Liver (tissue), 9 donors: ENCODE results near the gene TNK2. TPM values are rescaled to one million over a fixed set of nuclear protein-coding genes. Genes with fewer than 3 reads are reported as not detected.

Source experiments
- DNase-seq: peaks from one replicate; pipeline ENCODE4 v3.0.0-alpha.2; 2017; ENCODE audit warnings: low spot score
- H3K27ac ChIP-seq, 2 donors: one replicate each; pipeline ENCODE4 v1.7.0; 2013; ENCODE audit warnings: inconsistent platforms in 2 of 2, low read length in 2 of 2, control low read depth in 1 of 2, low read depth in 1 of 2, mild to moderate bottlenecking in 1 of 2
- H3K27me3 ChIP-seq, 4 donors: one replicate each; pipeline versions ENCODE4 v1.6.1 to v1.7.0; 2013; ENCODE audit warnings: low read length in 3 of 4, inconsistent platforms in 1 of 4, mild to moderate bottlenecking in 1 of 4, moderate library complexity in 1 of 4; ENCODE audit not compliant: control insufficient read depth in 4 of 4, insufficient read depth in 4 of 4
- H3K36me3 ChIP-seq, 4 donors: one replicate each; pipeline versions ENCODE4 v1.6.1 to v1.7.0; 2013; ENCODE audit warnings: low read length in 3 of 4, mild to moderate bottlenecking in 3 of 4, low read depth in 1 of 4, moderate library complexity in 1 of 4; ENCODE audit not compliant: control insufficient read depth in 4 of 4, insufficient read depth in 3 of 4
- H3K4me1 ChIP-seq, 4 donors: one replicate each; pipeline versions ENCODE4 v1.6.1 to v1.7.0; 2013; ENCODE audit warnings: low read length in 3 of 4, mild to moderate bottlenecking in 3 of 4, moderate library complexity in 1 of 4; ENCODE audit not compliant: control insufficient read depth in 4 of 4, insufficient read depth in 4 of 4
- H3K4me3 ChIP-seq, 3 donors: one replicate each; pipeline versions ENCODE4 v1.6.1 to v1.7.0; 2013; ENCODE audit warnings: low read length in 3 of 3, control low read depth in 1 of 3, low read depth in 1 of 3, mild to moderate bottlenecking in 1 of 3
- H3K9ac ChIP-seq, 2 donors: one replicate each; pipeline ENCODE4 v1.7.0; 2013; ENCODE audit warnings: low read length in 2 of 2, mild to moderate bottlenecking in 2 of 2, moderate library complexity in 2 of 2, control low read depth in 1 of 2, low read depth in 1 of 2
- H3K9me3 ChIP-seq, 4 donors: one replicate each; pipeline versions ENCODE4 v1.6.1 to v1.7.0; 2013; ENCODE audit warnings: low read length in 3 of 4; ENCODE audit not compliant: control insufficient read depth in 4 of 4
- ATF3 ChIP-seq: IDR thresholded peaks from 2 replicates; pipeline ENCODE4 v1.6.1; 2016; ENCODE audit warnings: antibody characterized with exemption
- CTCF ChIP-seq: fragments of 150-350 bp; IDR thresholded peaks from 2 replicates; pipeline ENCODE4 v1.5.1; 2017; ENCODE audit warnings: improper control_type of control experiment, low read depth, low read length; ENCODE audit not compliant: missing input control
- FOXA1 ChIP-seq: IDR thresholded peaks from 2 replicates; pipeline ENCODE4 v1.6.1; 2016; ENCODE audit warnings: antibody characterized with exemption
- FOXA2 ChIP-seq: IDR thresholded peaks from 2 replicates; pipeline ENCODE4 v1.6.1; 2016; ENCODE audit warnings: antibody characterized with exemption
- GABPA ChIP-seq, 2 donors: IDR thresholded peaks in 1 of 2; conservative IDR thresholded peaks in 1 of 2; 2 replicates each; pipeline ENCODE4 v1.6.1; 2016; ENCODE audit warnings: antibody characterized with exemption in 2 of 2, mild to moderate bottlenecking in 1 of 2, moderate library complexity in 1 of 2
- HNF4A ChIP-seq, 2 donors: conservative IDR thresholded peaks; 2 replicates each; pipeline ENCODE4 v1.6.1; 2016; ENCODE audit warnings: antibody characterized with exemption in 2 of 2, mild to moderate bottlenecking in 2 of 2
- HNF4G ChIP-seq: IDR thresholded peaks from 2 replicates; pipeline ENCODE4 v1.6.1; 2016; ENCODE audit warnings: antibody characterized with exemption
- JUND ChIP-seq, 2 donors: IDR thresholded peaks; 2 replicates each; pipeline ENCODE4 v1.6.1; 2016; ENCODE audit warnings: antibody characterized with exemption in 2 of 2
- MAX ChIP-seq: IDR thresholded peaks from 2 replicates; pipeline ENCODE4 v1.6.1; 2016; ENCODE audit warnings: antibody characterized with exemption
- NR2F2 ChIP-seq: IDR thresholded peaks from 2 replicates; pipeline ENCODE4 v1.6.1; 2016; ENCODE audit warnings: antibody characterized with exemption
- REST ChIP-seq: IDR thresholded peaks from 2 replicates; pipeline ENCODE4 v1.6.1; 2016; ENCODE audit warnings: antibody characterized with exemption, mild to moderate bottlenecking
- RXRA ChIP-seq, 2 donors: IDR thresholded peaks; 2 replicates each; pipeline ENCODE4 v1.6.1; 2017 to 2018; ENCODE audit warnings: antibody characterized with exemption in 2 of 2, mild to moderate bottlenecking in 1 of 2
- SP1 ChIP-seq: IDR thresholded peaks from 2 replicates; pipeline ENCODE4 v1.6.1; 2018; ENCODE audit warnings: antibody characterized with exemption, mild to moderate bottlenecking
- TAF1 ChIP-seq: conservative IDR thresholded peaks from 2 replicates; pipeline ENCODE4 v1.6.1; 2016; ENCODE audit warnings: antibody characterized with exemption, mild to moderate bottlenecking
- YY1 ChIP-seq: IDR thresholded peaks from 2 replicates; pipeline ENCODE4 v1.6.1; 2016; ENCODE audit warnings: antibody characterized with exemption, mild to moderate bottlenecking
- WGBS: extraction: QIAGEN DNeasy Blood & Tissue Kit; methylation state at CpG from one replicate; pipeline ENCODE4 v1.1.7; 2013; 5-methylcytosine and 5-hydroxymethylcytosine counted together
- polyA plus RNA-seq, 2 donors: library from polyadenylated mRNA; stranded (reverse) in 1 of 2; unstranded in 1 of 2; fragments of 200-250 nt in 1 of 2; fragments of >200 nt in 1 of 2; fragmentation: Nextera tagmentation in 1 of 2; extraction: Ambion mirVana in 1 of 2; gene quantifications; one replicate each; pipeline versions ENCODE4 v1.2.1 to v1.2.3, GENCODE V29; 2013 to 2015
- total RNA-seq, 2 donors: library from RNA; depleted of rRNA; stranded (reverse); fragments of >200 nt; gene quantifications; one replicate each; pipeline ENCODE4 v1.2.3, GENCODE V29; 2014
- donor health status: healthy.
- donor health status: healthy.
- donor health status: healthy.
- donor health status: healthy.
- donor health status: healthy.

TNK2 gene
- total and polyA plus RNA-seq, 4 donors: 4.0 to 12.2 (median 8.8) TPM

GRCh38 chr3:195900436-195901355 is 7.7 kb downstream of the TNK2 start:
- H3K27me3 ChIP-seq: no peaks in the 10 kb centered on the region
- H3K4me1 ChIP-seq: peaks cover 2 to 15% (median 11%) of the 10 kb centered on the region in 4 donors
- H3K36me3 ChIP-seq: no peaks in the 10 kb centered on the region
- TF ChIP-seq NR2F2 (no peak), CTCF (no peak), FOXA2 (no peak), TAF1 (no peak), YY1 (no peak), JUND (IDR thresholded peaks at IDR 0.05) (no peak), ATF3 (no peak), HNF4A (conservative IDR thresholded peaks at IDR 0.05) (no peak), GABPA (IDR thresholded peaks at IDR 0.05 in 1 of 2, conservative IDR thresholded peaks at IDR 0.05 in 1 of 2) (no peak), RXRA (IDR thresholded peaks at IDR 0.05) (no peak), FOXA1 (no peak), HNF4G (no peak), SP1 (no peak)
- DNase-seq: no peak
- no peak overlapping the region for H3K27ac ChIP-seq
- no peaks in the 10 kb centered on the region for H3K9me3 ChIP-seq
- WGBS: 84% methylated on average over 23 of the region's 23 CpGs
- H3K9ac ChIP-seq: no peak overlapping the region
- no peak overlapping the region for H3K4me3 ChIP-seq

- Histone ChIP-seq H3K4me3 (no peak overlapping the region), H3K9ac (no peak overlapping the region), H3K9me3 (no peaks in the 10 kb centered on the region), H3K27ac (no peak overlapping the region), H3K4me1 (peaks cover 10 to 16% (median 15%) of the 10 kb centered on the region in 4 donors), H3K36me3 (no peaks in the 10 kb centered on the region), H3K27me3 (no peaks in the 10 kb centered on the region)
- DNase-seq: no peak
- 94% methylated on average over 15 of the region's 15 CpGs for WGBS
- no peak for TF ChIP-seq RXRA (IDR thresholded peaks at IDR 0.05)
These were observed 8.5 kb downstream of the TNK2 start for GRCh38 chr3:195899701-195900435.

GRCh38 chr3:195897853-195898415 is 10.4 kb downstream of the TNK2 start:
- Histone ChIP-seq H3K27me3 (no peaks in the 10 kb centered on the region), H3K9ac (no peak overlapping the region), H3K4me1 (peaks cover 14 to 34% (median 21%) of the 10 kb centered on the region in 4 donors), H3K9me3 (no peaks in the 10 kb centered on the region), H3K27ac (no peak overlapping the region), H3K4me3 (no peak overlapping the region), H3K36me3 (no peaks in the 10 kb centered on the region)
- 81% methylated on average over 11 of the region's 11 CpGs for WGBS
- TF ChIP-seq MAX (no peak), HNF4G (no peak), RXRA (IDR thresholded peaks at IDR 0.05) (no peak), NR2F2 (no peak), REST (no peak)
- DNase-seq: no peak
